ENCODE results near the gene ZNF397.

DNA sequence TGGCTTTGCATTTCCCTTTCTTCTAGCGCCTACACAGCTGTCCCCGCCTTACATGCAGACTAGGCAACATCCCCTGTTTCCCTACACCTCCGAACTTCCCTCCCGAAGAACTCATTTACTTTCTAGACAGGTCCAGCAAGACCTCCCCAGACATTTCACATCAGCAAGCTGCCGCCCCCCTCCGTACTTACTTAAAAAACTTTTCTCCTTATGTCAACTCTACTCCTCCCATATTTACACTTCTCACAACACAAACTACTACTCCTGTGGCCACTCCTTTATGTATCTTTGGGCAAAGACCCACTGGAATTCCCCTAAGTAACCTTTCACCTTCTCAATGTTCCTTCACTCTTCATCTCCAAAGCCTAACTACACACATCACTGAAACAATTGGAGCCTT is 20.4 kb upstream of the ZNF397 start:
- TF ChIP-seq, protein P1, sequence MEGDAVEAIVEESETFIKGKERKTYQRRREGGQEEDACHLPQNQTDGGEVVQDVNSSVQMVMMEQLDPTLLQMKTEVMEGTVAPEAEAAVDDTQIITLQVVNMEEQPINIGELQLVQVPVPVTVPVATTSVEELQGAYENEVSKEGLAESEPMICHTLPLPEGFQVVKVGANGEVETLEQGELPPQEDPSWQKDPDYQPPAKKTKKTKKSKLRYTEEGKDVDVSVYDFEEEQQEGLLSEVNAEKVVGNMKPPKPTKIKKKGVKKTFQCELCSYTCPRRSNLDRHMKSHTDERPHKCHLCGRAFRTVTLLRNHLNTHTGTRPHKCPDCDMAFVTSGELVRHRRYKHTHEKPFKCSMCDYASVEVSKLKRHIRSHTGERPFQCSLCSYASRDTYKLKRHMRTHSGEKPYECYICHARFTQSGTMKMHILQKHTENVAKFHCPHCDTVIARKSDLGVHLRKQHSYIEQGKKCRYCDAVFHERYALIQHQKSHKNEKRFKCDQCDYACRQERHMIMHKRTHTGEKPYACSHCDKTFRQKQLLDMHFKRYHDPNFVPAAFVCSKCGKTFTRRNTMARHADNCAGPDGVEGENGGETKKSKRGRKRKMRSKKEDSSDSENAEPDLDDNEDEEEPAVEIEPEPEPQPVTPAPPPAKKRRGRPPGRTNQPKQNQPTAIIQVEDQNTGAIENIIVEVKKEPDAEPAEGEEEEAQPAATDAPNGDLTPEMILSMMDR (IDR thresholded peaks at IDR 0.05; ENCODE audit: low read length) = no peak
- TF ChIP-seq EZH2 (IDR thresholded peaks at IDR 0.05; ENCODE audit: borderline replicate concordance, low read length) = no peak
